Sigmoid colon (tissue), 7 donors: ENCODE data around the gene MINDY4B. TPM values are rescaled to one million over a fixed set of nuclear protein-coding genes. Genes with fewer than 3 reads are reported as not detected.

Source experiments
- DNase-seq: peaks from one replicate; pipeline ENCODE4 v3.0.0-alpha.2; 2019
- H3K27ac ChIP-seq, 4 donors: fragments of 200-600 bp; sonication (generic); one replicate each; pipeline ENCODE4 v1.5.1; 2016 to 2019; ENCODE audit warnings: mild to moderate bottlenecking in 1 of 4
- H3K27me3 ChIP-seq, 3 donors: fragments of 200-600 bp; sonication (generic); one replicate each; pipeline ENCODE4 v1.5.1; 2019; ENCODE audit warnings: mild to moderate bottlenecking in 1 of 3
- H3K36me3 ChIP-seq, 4 donors: fragments of 200-600 bp; sonication (generic); one replicate each; pipeline ENCODE4 v1.5.1; 2016 to 2019
- H3K4me1 ChIP-seq, 4 donors: fragments of 200-600 bp; sonication (generic); one replicate each; pipeline ENCODE4 v1.5.1; 2017 to 2019
- H3K4me3 ChIP-seq, 4 donors: fragments of 200-600 bp; sonication (generic); one replicate each; pipeline ENCODE4 v1.5.1; 2017 to 2019; ENCODE audit warnings: mild to moderate bottlenecking in 2 of 4, moderate library complexity in 1 of 4
- H3K9me3 ChIP-seq, 4 donors: fragments of 200-600 bp in 3 of 4; sonication (generic) in 3 of 4; one replicate each; pipeline versions ENCODE4 v1.5.1 to v1.6.1; 2013 to 2019
- EP300 ChIP-seq, 4 donors: sonication (generic); formaldehyde crosslinking; IDR thresholded peaks; one replicate each; pipeline ENCODE4 v1.6.1; 2017; ENCODE audit warnings: antibody characterized with exemption in 4 of 4
- POLR2A ChIP-seq, 2 donors: fragments of 450-650 bp; IDR thresholded peaks; one replicate each; pipeline ENCODE4 v1.6.1; 2016; ENCODE audit warnings: antibody characterized with exemption in 2 of 2, mild to moderate bottlenecking in 2 of 2, moderate library complexity in 2 of 2
- POLR2AphosphoS5 ChIP-seq, 4 donors: sonication (generic); formaldehyde crosslinking; IDR thresholded peaks; one replicate each; pipeline ENCODE4 v1.6.1; 2017; ENCODE audit warnings: antibody characterized with exemption in 4 of 4
- WGBS, 2 donors: extraction: QIAGEN DNeasy Blood & Tissue Kit; methylation state at CpG; one replicate each; pipeline ENCODE4 v1.1.7; 2013; 5-methylcytosine and 5-hydroxymethylcytosine counted together
- intact Hi-C: fragments of 100-400 bp; cut with DNase I; formaldehyde crosslinking; loops from one replicate; pipeline ENCODE4 v1.15.1; 2023
- polyA plus RNA-seq, 3 donors: library from polyadenylated mRNA; stranded (reverse); fragments of 200-250 nt; gene quantifications; one replicate each; pipeline ENCODE4 v1.2.3, GENCODE V29; 2013
- total RNA-seq, 4 donors: library from RNA; depleted of rRNA; stranded (reverse); fragments of >200 nt; gene quantifications; one replicate each; pipeline ENCODE4 v1.1.0, GENCODE V29; 2016
- TF ChIP-seq, protein P1 (sequence below), 4 experiments: fragments of 450-650 bp in 3 of 4; fragments of 200-600 bp in 1 of 4; IDR thresholded peaks; one replicate each; pipeline ENCODE4 v1.5.1; 2016 to 2019; ENCODE audit warnings: antibody characterized with exemption in 4 of 4, mild to moderate bottlenecking in 3 of 4, moderate library complexity in 2 of 4
- donor health status: healthy with polysubstance abuse.
- donor health status: Bipolar disorder and iron deficiency.
- donor health status: healthy.

MINDY4B gene
- total and polyA plus RNA-seq, 7 donors, result not detected

DNA sequence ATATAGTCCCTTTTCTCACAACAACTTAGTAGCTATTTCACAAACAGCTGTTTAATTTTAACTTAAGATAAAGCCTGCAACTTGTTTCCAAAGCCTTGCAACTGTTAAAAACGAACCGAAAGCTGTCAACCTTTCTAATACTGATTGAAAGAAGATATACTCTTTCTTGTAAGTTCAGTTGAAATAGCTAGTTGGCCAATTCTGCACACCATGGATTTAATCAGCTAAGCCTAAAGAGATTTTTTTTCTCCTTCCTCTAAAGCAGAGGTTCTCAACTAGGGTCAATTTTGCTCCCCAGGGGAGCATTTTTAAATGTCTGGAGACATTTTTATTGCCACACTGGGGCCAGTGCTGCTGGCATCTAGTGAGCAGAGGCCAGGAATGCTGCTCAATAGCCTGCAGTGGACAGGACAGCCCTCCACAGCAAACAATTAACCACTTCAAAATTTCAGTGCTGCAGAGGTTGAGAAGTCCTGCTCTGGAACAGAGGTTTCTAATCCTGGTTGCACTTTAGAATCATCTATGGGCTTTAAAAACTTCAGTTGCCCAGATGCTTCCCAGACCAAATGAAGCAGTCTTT, 26.2 kb downstream of the MINDY4B start:
- no peak for DNase-seq
- TF ChIP-seq POLR2AphosphoS5 (IDR thresholded peaks at IDR 0.05), result no peak
- no peak for TF ChIP-seq POLR2A (IDR thresholded peaks at IDR 0.05)
- TF ChIP-seq, protein P1, sequence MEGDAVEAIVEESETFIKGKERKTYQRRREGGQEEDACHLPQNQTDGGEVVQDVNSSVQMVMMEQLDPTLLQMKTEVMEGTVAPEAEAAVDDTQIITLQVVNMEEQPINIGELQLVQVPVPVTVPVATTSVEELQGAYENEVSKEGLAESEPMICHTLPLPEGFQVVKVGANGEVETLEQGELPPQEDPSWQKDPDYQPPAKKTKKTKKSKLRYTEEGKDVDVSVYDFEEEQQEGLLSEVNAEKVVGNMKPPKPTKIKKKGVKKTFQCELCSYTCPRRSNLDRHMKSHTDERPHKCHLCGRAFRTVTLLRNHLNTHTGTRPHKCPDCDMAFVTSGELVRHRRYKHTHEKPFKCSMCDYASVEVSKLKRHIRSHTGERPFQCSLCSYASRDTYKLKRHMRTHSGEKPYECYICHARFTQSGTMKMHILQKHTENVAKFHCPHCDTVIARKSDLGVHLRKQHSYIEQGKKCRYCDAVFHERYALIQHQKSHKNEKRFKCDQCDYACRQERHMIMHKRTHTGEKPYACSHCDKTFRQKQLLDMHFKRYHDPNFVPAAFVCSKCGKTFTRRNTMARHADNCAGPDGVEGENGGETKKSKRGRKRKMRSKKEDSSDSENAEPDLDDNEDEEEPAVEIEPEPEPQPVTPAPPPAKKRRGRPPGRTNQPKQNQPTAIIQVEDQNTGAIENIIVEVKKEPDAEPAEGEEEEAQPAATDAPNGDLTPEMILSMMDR (IDR thresholded peaks at IDR 0.05), result no peak
- no peak for TF ChIP-seq EP300 (IDR thresholded peaks at IDR 0.05)
- H3K4me1 ChIP-seq, result no peaks in the 10 kb centered on the region
- H3K4me3 ChIP-seq, result no peak overlapping the region
- intact Hi-C loops, result no loop called here
- no peak overlapping the region for H3K27ac ChIP-seq
- no peaks in the 10 kb centered on the region for H3K36me3 ChIP-seq
- H3K9me3 ChIP-seq, result no peaks in the 10 kb centered on the region
- H3K27me3 ChIP-seq, result no peaks in the 10 kb centered on the region
- WGBS, 2 donors, result 72 to 87% methylated on average over 2 of the region's 2 CpGs

DNA sequence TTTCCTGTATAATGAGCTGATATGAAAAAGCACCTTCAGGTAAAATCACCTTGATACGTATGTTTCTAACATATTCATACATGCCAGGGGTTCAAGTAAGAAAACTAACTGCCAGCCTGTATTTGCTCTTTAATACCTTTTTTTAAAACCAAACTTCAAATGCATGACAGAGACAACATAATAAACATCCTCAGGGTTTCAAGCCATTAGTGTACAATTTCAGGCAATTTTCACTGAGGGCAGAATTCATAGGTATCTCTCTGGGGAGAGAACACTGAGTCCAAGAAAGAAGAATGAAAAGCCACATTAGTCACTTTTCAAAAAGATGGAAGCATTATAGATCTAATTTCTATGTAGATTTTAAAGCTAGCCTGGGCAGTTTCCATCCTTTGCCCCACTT, 26.9 kb downstream of the MINDY4B start:
- no peak for DNase-seq
- no peak for TF ChIP-seq POLR2AphosphoS5 (IDR thresholded peaks at IDR 0.05)
- no peak for TF ChIP-seq POLR2A (IDR thresholded peaks at IDR 0.05)
- TF ChIP-seq, protein P1 (IDR thresholded peaks at IDR 0.05), result no peak
- TF ChIP-seq EP300 (IDR thresholded peaks at IDR 0.05), result no peak
- intact Hi-C loops, result no loop called here

DNA sequence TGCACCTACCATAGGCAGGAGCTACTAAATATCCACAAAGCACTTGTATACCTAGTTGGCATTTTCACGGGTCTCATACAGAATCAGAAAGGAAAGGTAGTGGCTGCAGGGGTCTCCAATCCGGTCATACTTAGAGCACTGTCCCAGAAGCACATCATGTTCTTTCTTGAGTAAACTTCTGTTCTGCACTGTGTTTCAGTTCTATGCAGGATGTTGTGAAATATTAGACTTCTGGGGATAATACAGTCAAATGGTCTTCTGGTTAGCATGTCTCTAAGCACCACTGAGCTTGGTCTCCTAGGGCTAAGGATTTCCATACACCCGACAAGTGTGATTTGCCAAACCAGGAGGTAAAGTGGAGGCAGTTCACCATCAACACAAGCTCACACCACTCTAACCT, 27.9 kb downstream of the MINDY4B start:
- Histone ChIP-seq H3K27me3 (no peaks in the 10 kb centered on the region), H3K36me3 (no peaks in the 10 kb centered on the region), H3K9me3 (no peaks in the 10 kb centered on the region), H3K27ac (no peak overlapping the region), H3K4me3 (no peak overlapping the region), H3K4me1 (no peaks in the 10 kb centered on the region)
- WGBS, 2 donors, result 90% methylated on average over 3 of the region's 3 CpGs
- intact Hi-C loops, result no loop called here
- TF ChIP-seq EP300 (IDR thresholded peaks at IDR 0.05), result no peak
- TF ChIP-seq, protein P1 (IDR thresholded peaks at IDR 0.05), result no peak
- no peak for TF ChIP-seq POLR2AphosphoS5 (IDR thresholded peaks at IDR 0.05)
- DNase-seq, result no peak

More for the DNA sequence above, 26.9 kb downstream of the MINDY4B start:
- Histone ChIP-seq H3K27ac (no peak overlapping the region), H3K4me3 (no peak overlapping the region), H3K4me1 (no peaks in the 10 kb centered on the region), H3K36me3 (no peaks in the 10 kb centered on the region), H3K9me3 (no peaks in the 10 kb centered on the region), H3K27me3 (no peaks in the 10 kb centered on the region)
- WGBS, 2 donors, result 94 to 97% methylated on average over 1 of the region's 1 CpG

DNA sequence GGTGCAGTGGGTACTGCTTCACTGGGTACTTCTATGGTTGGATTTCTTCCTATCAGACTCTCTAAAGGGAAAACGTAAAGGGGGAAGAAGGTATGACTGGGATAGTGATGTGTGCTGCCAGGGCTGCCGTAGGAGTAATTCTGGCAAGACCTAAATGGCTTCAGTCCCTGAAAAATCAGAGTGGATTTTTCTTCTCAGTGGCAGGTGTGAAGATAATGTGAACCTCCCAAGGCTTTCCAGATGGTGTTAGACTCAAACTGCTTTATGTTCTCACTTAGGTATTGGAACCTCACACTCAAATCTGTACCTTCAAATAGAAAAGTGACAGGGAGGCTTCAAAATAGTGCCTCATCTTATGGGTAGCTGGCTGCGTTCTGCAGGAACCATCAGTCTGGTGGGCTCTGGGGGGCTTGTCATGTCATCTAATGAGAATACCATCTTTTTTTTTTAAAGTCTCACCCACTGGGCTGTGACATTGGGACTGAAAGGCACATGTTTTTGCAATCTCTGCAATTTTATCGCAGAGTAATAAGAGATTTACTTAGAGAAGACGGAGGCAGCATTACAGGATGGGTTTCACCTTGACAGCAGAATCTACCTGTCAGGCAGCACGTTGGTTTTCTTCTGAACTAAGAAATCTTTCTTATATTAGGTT, 28.5 kb downstream of the MINDY4B start:
- no peak overlapping the region for H3K27ac ChIP-seq
- no peak overlapping the region for H3K4me3 ChIP-seq
- TF ChIP-seq POLR2AphosphoS5 (IDR thresholded peaks at IDR 0.05), result no peak
- TF ChIP-seq EP300 (IDR thresholded peaks at IDR 0.05), result no peak
- TF ChIP-seq POLR2A (IDR thresholded peaks at IDR 0.05), result no peak
- TF ChIP-seq, protein P1 (IDR thresholded peaks at IDR 0.05), result no peak
- no peaks in the 10 kb centered on the region for H3K9me3 ChIP-seq
- H3K27me3 ChIP-seq, result no peaks in the 10 kb centered on the region
- 89 to 91% methylated on average over 6 of the region's 6 CpGs for WGBS, 2 donors
- intact Hi-C loops, result no loop called here
- no peak for DNase-seq
- no peaks in the 10 kb centered on the region for H3K4me1 ChIP-seq
- H3K36me3 ChIP-seq, result no peaks in the 10 kb centered on the region
